IMR-90 (cell line): ENCODE results near the gene ITFG1. TPM values are rescaled to one million over a fixed set of nuclear protein-coding genes. Genes with fewer than 3 reads are reported as not detected.

ENCODE experiments used
- ATAC-seq: fragments of 200-7000 bp; cut with Tn5 transposase; 2 replicates; pipeline ENCODE4 v1.9.1; 2020; ENCODE audit warnings: low read depth, mild to moderate bottlenecking, moderate library complexity
- BruUV-seq: library from RNA; stranded (reverse); fragments of 400-500 nt; replicated peaks from 2 replicates; lab custom pipeline; 2021; lab: Mats Ljungman, UMichigan
- CTCF ChIA-PET: fragments of 300-600 bp; formaldehyde crosslinking; extraction: SDS; loops from one replicate; lab custom pipeline; 2021; ENCODE audit warnings: antibody characterized with exemption; lab: Yijun Ruan, JAX
- POLR2A ChIA-PET: fragments of 300-600 bp; sonication (Branson Sonifier 250); formaldehyde crosslinking; loops from one replicate; lab custom pipeline; 2022; ENCODE audit warnings: antibody characterized with exemption; ENCODE audit not compliant: unreplicated experiment; lab: Charles Lee
- DNase-seq: peaks from one replicate; pipeline ENCODE4 v3.0.0; 2013
- H2AFZ ChIP-seq: replicated peaks from 2 replicates; pipeline ENCODE3; 2013; ENCODE audit warnings: low read length, mild to moderate bottlenecking; ENCODE audit not compliant: poor library complexity
- H2AK5ac ChIP-seq: 2 replicates; pipeline ENCODE4 v1.6.1; 2013; ENCODE audit warnings: low read depth, low read length, inconsistent platforms
- H2AK9ac ChIP-seq: replicated peaks from 2 replicates; pipeline ENCODE3; 2013; ENCODE audit warnings: mild to moderate bottlenecking, low read depth, low read length, moderate library complexity; ENCODE audit not compliant: poor library complexity
- H2BK120ac ChIP-seq: 2 replicates; pipeline ENCODE4 v1.6.1; 2013; ENCODE audit warnings: low read depth, low read length, inconsistent platforms
- H2BK15ac ChIP-seq: 3 replicates; pipeline ENCODE4 v1.6.1; 2013; ENCODE audit warnings: low read depth, low read length, inconsistent platforms
- H2BK20ac ChIP-seq: 2 replicates; pipeline ENCODE4 v1.6.1; 2013; ENCODE audit warnings: low read depth, mild to moderate bottlenecking, inconsistent platforms, low read length, moderate library complexity
- H2BK5ac ChIP-seq: 2 replicates; pipeline ENCODE4 v1.6.1; 2013; ENCODE audit warnings: mild to moderate bottlenecking, low read depth, low read length, inconsistent platforms; ENCODE audit not compliant: poor library complexity, severe bottlenecking
- H3K14ac ChIP-seq: replicated peaks from 2 replicates; pipeline ENCODE4 v1.6.1; 2013; ENCODE audit warnings: low read depth, low read length, inconsistent platforms
- H3K18ac ChIP-seq: 2 replicates; pipeline ENCODE4 v1.6.1; 2013; ENCODE audit warnings: low read depth, low read length, control low read depth
- H3K23ac ChIP-seq: 2 replicates; pipeline ENCODE4 v1.6.1; 2013; ENCODE audit warnings: low read depth, low read length, inconsistent platforms
- H3K27ac ChIP-seq: 2 replicates; pipeline ENCODE4 v1.5.1; 2013; ENCODE audit warnings: mild to moderate bottlenecking, control low read depth, low read length; ENCODE audit not compliant: insufficient read depth
- H3K27me3 ChIP-seq: 2 replicates; pipeline ENCODE4 v1.6.1; 2013; ENCODE audit warnings: low read length; ENCODE audit not compliant: control insufficient read depth, insufficient read depth
- H3K36me3 ChIP-seq: 2 replicates; pipeline ENCODE4 v1.6.1; 2013; ENCODE audit warnings: low read length, mixed read lengths; ENCODE audit not compliant: control insufficient read depth, insufficient read depth
- H3K4ac ChIP-seq: 2 replicates; pipeline ENCODE4 v1.6.1; 2013; ENCODE audit warnings: low read depth, low read length, inconsistent platforms
- H3K4me1 ChIP-seq: 2 replicates; pipeline ENCODE4 v1.6.1; 2013; ENCODE audit warnings: low read length, mixed read lengths; ENCODE audit not compliant: control insufficient read depth, insufficient read depth
- H3K4me2 ChIP-seq: 2 replicates; pipeline ENCODE4 v1.6.1; 2013; ENCODE audit warnings: low read depth, mild to moderate bottlenecking, control low read depth, low read length, moderate library complexity
- H3K4me3 ChIP-seq: 2 replicates; pipeline ENCODE4 v1.5.1; 2013; ENCODE audit warnings: low read depth, mild to moderate bottlenecking, control low read depth, low read length, moderate library complexity; ENCODE audit not compliant: insufficient read depth
- H3K56ac ChIP-seq: 2 replicates; pipeline ENCODE4 v1.6.1; 2013; ENCODE audit warnings: low read length, inconsistent platforms; ENCODE audit not compliant: insufficient read depth; ENCODE audit errors: extremely low read depth
- H3K79me1 ChIP-seq, 2 experiments: 2 replicates each; pipeline ENCODE4 v1.6.1; 2013; ENCODE audit warnings: low read length in 2 of 2, inconsistent platforms in 1 of 2, low read depth in 1 of 2
- H3K9ac ChIP-seq: 2 replicates; pipeline ENCODE4 v1.6.1; 2013; ENCODE audit warnings: low read depth, low read length, control low read depth
- H3K9me1 ChIP-seq: 2 replicates; pipeline ENCODE4 v1.6.1; 2013; ENCODE audit warnings: low read length, inconsistent platforms; ENCODE audit not compliant: insufficient read depth
- H3K9me3 ChIP-seq: 2 replicates; pipeline ENCODE4 v1.6.1; 2013; ENCODE audit warnings: low read length; ENCODE audit not compliant: control insufficient read depth, insufficient read depth
- H4K20me1 ChIP-seq: 2 replicates; pipeline ENCODE4 v1.6.1; 2013; ENCODE audit warnings: low read length, inconsistent platforms; ENCODE audit not compliant: insufficient read depth
- H4K5ac ChIP-seq: 2 replicates; pipeline ENCODE4 v1.6.1; 2013; ENCODE audit warnings: mild to moderate bottlenecking, low read depth, low read length, control low read depth
- H4K8ac ChIP-seq, 2 experiments: 2 replicates each; pipeline ENCODE4 v1.6.1; 2013; ENCODE audit warnings: low read depth in 2 of 2, low read length in 2 of 2, control low read depth in 1 of 2, inconsistent platforms in 1 of 2
- H4K91ac ChIP-seq: 2 replicates; pipeline ENCODE4 v1.6.1; 2013; ENCODE audit warnings: low read depth, low read length, inconsistent platforms; ENCODE audit not compliant: insufficient read depth
- BHLHE40 ChIP-seq: fragments of 150-350 bp; IDR thresholded peaks from 2 replicates; pipeline ENCODE4 v1.6.1; 2016; ENCODE audit warnings: mild to moderate bottlenecking, low read depth, low read length
- WGBS, 2 experiments: methylation state at CpG; one replicate each; pipeline versions ENCODE4 v1.1.5 to v1.1.7; 2013; ENCODE audit warnings: missing lambda C conversion rate in 2 of 2; ENCODE audit not compliant: insufficient read length in 1 of 2; ENCODE audit errors: extremely low coverage in 2 of 2; 5-methylcytosine and 5-hydroxymethylcytosine counted together
- dilution Hi-C: fragments of 300-500 bp; cut with HindIII; formaldehyde crosslinking; loops from one replicate; pipeline ENCODE4 v1.14.3; 2018; ENCODE audit warnings: low sequenced_read_pairs; ENCODE audit not compliant: unreplicated experiment
- in situ Hi-C: fragments of 300-500 bp; cut with MboI; formaldehyde crosslinking; loops from 3 replicates; pipeline ENCODE4 v1.14.3; 2019; ENCODE audit warnings: low sequenced_read_pairs, inconsistent platforms, mixed read lengths
- intact Hi-C: fragments of 100-400 bp; cut with micrococcal nuclease; formaldehyde crosslinking; loops from 2 replicates; pipeline ENCODE4 v1.10.0; 2022
- polyA plus RNA-seq, 3 experiments: library from polyadenylated mRNA; depleted of rRNA; stranded (reverse); fragments of >200 nt; gene quantifications; 2 replicates each; pipeline ENCODE4 v1.2.3, GENCODE V29; 2012; ENCODE audit warnings: low replicate concordance in 1 of 3
- total RNA-seq: library from RNA; depleted of rRNA; stranded (reverse); fragments of >200 nt; gene quantifications from 2 replicates; pipeline ENCODE4 v1.2.3, GENCODE V29; 2012

ITFG1 gene
- total and polyA plus RNA-seq, 2 of the 4 experiments (the other 2 are of a cell fraction), result 54.3 to 60.4 TPM

- no peak overlapping the region for H3K9ac ChIP-seq
- no peak overlapping the region for H2BK120ac ChIP-seq
- H2AK5ac ChIP-seq, result no peak overlapping the region
- H3K9me1 ChIP-seq, result no peaks in the 10 kb centered on the region
- no peak overlapping the region for H3K18ac ChIP-seq
- no peak overlapping the region for H4K91ac ChIP-seq
- no peak overlapping the region for H2AK9ac ChIP-seq
- BruUV-seq, result no TSS peak
- in situ Hi-C loops (no loop called here), intact Hi-C loops (no loop called here), dilution Hi-C loops (no loop called here)
- no peak overlapping the region for H3K56ac ChIP-seq
- H4K8ac ChIP-seq, result no peak overlapping the region
- no peak overlapping the region for H2BK20ac ChIP-seq
- ATAC-seq, result no peak
- no peak overlapping the region for H3K4me2 ChIP-seq
- H4K20me1 ChIP-seq, result no peaks in the 10 kb centered on the region
- no peak overlapping the region for H2BK5ac ChIP-seq
- no peak overlapping the region for H4K5ac ChIP-seq
- WGBS, 2 experiments, result no CpG with 5 or more reads among the region's 3 CpGs
- no peak overlapping the region for H3K4ac ChIP-seq
- H2BK15ac ChIP-seq, result no peak overlapping the region
- peaks cover 6 to 12% of the 10 kb centered on the region in 2 experiments; a peak in 3 of 4 replicates for H3K79me1 ChIP-seq
- H2AFZ ChIP-seq, result no peak overlapping the region
- no peaks in the 10 kb centered on the region; the same call in 1 of the 2 replicates for H3K4me1 ChIP-seq
- 0 out of 2 replicates have a peak, but pooled peaks cover 1% of the 10 kb centered on the region for H3K36me3 ChIP-seq
- no peak overlapping the region for H3K4me3 ChIP-seq
- no peak for TF ChIP-seq BHLHE40
- DNase-seq, result no peak
- POLR2A ChIA-PET, result no interaction called here
- H3K9me3 ChIP-seq, result no peaks in the 10 kb centered on the region
- CTCF ChIA-PET, result no interaction called here
- H3K27ac ChIP-seq, result no peak overlapping the region
- H3K14ac ChIP-seq, result no peak overlapping the region
- no peak overlapping the region for H3K23ac ChIP-seq
- H3K27me3 ChIP-seq, result no peaks in the 10 kb centered on the region
These were observed 52.4 kb downstream of the ITFG1 start for GRCh38 chr16:47408491-47408890.
